OCI-LY1 (cell line): ENCODE results near the gene ANP32A.

Experiments
- H2AFZ ChIP-seq: fragments of 200-600 bp; sonication (generic), shearing (Covaris generic); 2 replicates; pipeline ENCODE4 v1.6.0; 2014; ENCODE audit warnings: antibody characterized with exemption, mild to moderate bottlenecking, low read length
- H3F3A ChIP-seq: fragments of 200-600 bp; sonication (generic), shearing (Covaris generic); 2 replicates; pipeline ENCODE4 v1.6.0; 2014; ENCODE audit warnings: mild to moderate bottlenecking, antibody characterized with exemption, low read length, moderate library complexity; ENCODE audit not compliant: insufficient read depth
- H3K27ac ChIP-seq: fragments of 200-600 bp; sonication (generic); 2 replicates; pipeline ENCODE4 v1.5.1; 2014; ENCODE audit warnings: low read length, mixed run types, mild to moderate bottlenecking, low read depth; ENCODE audit not compliant: poor library complexity, severe bottlenecking
- H3K27me3 ChIP-seq: fragments of 200-600 bp; sonication (generic); 2 replicates; pipeline ENCODE4 v1.6.0; 2014; ENCODE audit warnings: antibody characterized with exemption, mild to moderate bottlenecking, low read length, moderate library complexity; ENCODE audit not compliant: insufficient read depth
- H3K36me3 ChIP-seq: fragments of 200-600 bp; sonication (generic); 2 replicates; pipeline ENCODE4 v1.6.1; 2014; ENCODE audit warnings: mild to moderate bottlenecking, antibody characterized with exemption, low read length, moderate library complexity, mixed read lengths; ENCODE audit not compliant: insufficient read depth
- H3K4me1 ChIP-seq: fragments of 200-600 bp; sonication (generic); 2 replicates; pipeline ENCODE4 v1.5.1; 2014; ENCODE audit warnings: mild to moderate bottlenecking, low read length, moderate library complexity; ENCODE audit not compliant: insufficient read depth, severe bottlenecking
- H3K4me2 ChIP-seq: fragments of 200-600 bp; sonication (generic), shearing (Covaris generic); 2 replicates; pipeline ENCODE4 v1.6.1; 2014; ENCODE audit warnings: low read length
- H3K4me3 ChIP-seq: fragments of 200-600 bp; sonication (generic); 2 replicates; pipeline ENCODE4 v1.5.1; 2014; ENCODE audit warnings: low read length, low read depth, mild to moderate bottlenecking, mixed read lengths; ENCODE audit not compliant: poor library complexity, severe bottlenecking
- H3K79me2 ChIP-seq: fragments of 200-600 bp; shearing (Covaris generic); 2 replicates; pipeline ENCODE4 v1.6.1; 2016; ENCODE audit warnings: mixed run types, low read length, mixed read lengths; ENCODE audit not compliant: insufficient read depth
- H3K9ac ChIP-seq: fragments of 200-600 bp; sonication (generic), shearing (Covaris generic); 2 replicates; pipeline ENCODE4 v1.6.1; 2014; ENCODE audit warnings: mild to moderate bottlenecking, low read length, mixed read lengths
- H3K9me2 ChIP-seq: fragments of 200-600 bp; sonication (generic), shearing (Covaris generic); 2 replicates; pipeline ENCODE4 v1.6.1; 2014; ENCODE audit warnings: low read depth, mild to moderate bottlenecking, low read length, mixed read lengths
- H3K9me3 ChIP-seq: fragments of 200-600 bp; shearing (Covaris generic); 2 replicates; pipeline ENCODE4 v1.6.1; 2014; ENCODE audit warnings: low read length, mixed read lengths
- H4K20me1 ChIP-seq: fragments of 200-600 bp; sonication (generic), shearing (Covaris generic); 2 replicates; pipeline ENCODE4 v1.6.0; 2016; ENCODE audit warnings: mild to moderate bottlenecking, low read length; ENCODE audit not compliant: insufficient read depth
- EZH2 ChIP-seq: fragments of 200-600 bp; sonication (generic), shearing (Covaris generic); IDR thresholded peaks from 2 replicates; pipeline ENCODE4 v1.8.0; 2017; ENCODE audit warnings: borderline replicate concordance, mixed run types, mild to moderate bottlenecking, antibody characterized with exemption, low read length, moderate library complexity, mixed read lengths
- TF ChIP-seq, protein P1 (sequence below): fragments of 200-600 bp; sonication (generic), shearing (Covaris generic); IDR thresholded peaks from 2 replicates; pipeline ENCODE4 v1.5.1; 2017; ENCODE audit warnings: mild to moderate bottlenecking, antibody characterized with exemption, low read length, moderate library complexity, mixed read lengths

ANP32A gene

GRCh38 chr15:68774521-68775235 is 46.0 kb downstream of the ANP32A start:
- no peaks in the 10 kb centered on the region for H3F3A ChIP-seq
- no peak overlapping the region for H3K4me2 ChIP-seq
- H3K4me3 ChIP-seq: no peak overlapping the region
- peaks cover 22% of the 10 kb centered on the region for H3K36me3 ChIP-seq
- no peak overlapping the region for H2AFZ ChIP-seq
- H3K9me2 ChIP-seq: no peaks in the 10 kb centered on the region
- no peaks in the 10 kb centered on the region for H4K20me1 ChIP-seq
- TF ChIP-seq, protein P1, sequence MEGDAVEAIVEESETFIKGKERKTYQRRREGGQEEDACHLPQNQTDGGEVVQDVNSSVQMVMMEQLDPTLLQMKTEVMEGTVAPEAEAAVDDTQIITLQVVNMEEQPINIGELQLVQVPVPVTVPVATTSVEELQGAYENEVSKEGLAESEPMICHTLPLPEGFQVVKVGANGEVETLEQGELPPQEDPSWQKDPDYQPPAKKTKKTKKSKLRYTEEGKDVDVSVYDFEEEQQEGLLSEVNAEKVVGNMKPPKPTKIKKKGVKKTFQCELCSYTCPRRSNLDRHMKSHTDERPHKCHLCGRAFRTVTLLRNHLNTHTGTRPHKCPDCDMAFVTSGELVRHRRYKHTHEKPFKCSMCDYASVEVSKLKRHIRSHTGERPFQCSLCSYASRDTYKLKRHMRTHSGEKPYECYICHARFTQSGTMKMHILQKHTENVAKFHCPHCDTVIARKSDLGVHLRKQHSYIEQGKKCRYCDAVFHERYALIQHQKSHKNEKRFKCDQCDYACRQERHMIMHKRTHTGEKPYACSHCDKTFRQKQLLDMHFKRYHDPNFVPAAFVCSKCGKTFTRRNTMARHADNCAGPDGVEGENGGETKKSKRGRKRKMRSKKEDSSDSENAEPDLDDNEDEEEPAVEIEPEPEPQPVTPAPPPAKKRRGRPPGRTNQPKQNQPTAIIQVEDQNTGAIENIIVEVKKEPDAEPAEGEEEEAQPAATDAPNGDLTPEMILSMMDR: no peak
- no peak for TF ChIP-seq EZH2
- H3K4me1 ChIP-seq: no peaks in the 10 kb centered on the region
- no peak overlapping the region for H3K9ac ChIP-seq
- H3K9me3 ChIP-seq: no peaks in the 10 kb centered on the region
- H3K27ac ChIP-seq: no peak overlapping the region
- H3K79me2 ChIP-seq: no peaks in the 10 kb centered on the region
- H3K27me3 ChIP-seq: 0 out of 2 replicates have a peak, but pooled peaks cover 3% of the 10 kb centered on the region

- H3K9me3 ChIP-seq: no peaks in the 10 kb centered on the region
- no peaks in the 10 kb centered on the region for H3F3A ChIP-seq
- H4K20me1 ChIP-seq: no peaks in the 10 kb centered on the region
- H3K4me1 ChIP-seq: no peaks in the 10 kb centered on the region
- no peak overlapping the region for H3K9ac ChIP-seq
- H3K9me2 ChIP-seq: no peaks in the 10 kb centered on the region
- 0 out of 2 replicates have a peak, but pooled peaks cover 3% of the 10 kb centered on the region for H3K27me3 ChIP-seq
- H3K4me2 ChIP-seq: no peak overlapping the region
- H3K4me3 ChIP-seq: no peak overlapping the region
- peaks cover 17% of the 10 kb centered on the region for H3K36me3 ChIP-seq
- no peak for TF ChIP-seq EZH2
- TF ChIP-seq, protein P1: no peak
- no peak overlapping the region for H2AFZ ChIP-seq
- no peak overlapping the region for H3K27ac ChIP-seq
- no peaks in the 10 kb centered on the region for H3K79me2 ChIP-seq
Observed at GRCh38 chr15:68774120-68774519, 46.6 kb downstream of the ANP32A start.

GRCh38 chr15:68773036-68773435 is 47.7 kb downstream of the ANP32A start:
- Histone ChIP-seq H3K36me3 (peaks cover 6% of the 10 kb centered on the region), H3K4me1 (no peaks in the 10 kb centered on the region), H4K20me1 (no peaks in the 10 kb centered on the region), H3K9me3 (no peaks in the 10 kb centered on the region), H3F3A (no peaks in the 10 kb centered on the region), H3K79me2 (no peaks in the 10 kb centered on the region), H3K9ac (no peak overlapping the region), H3K4me3 (no peak overlapping the region), H3K27me3 (0 out of 2 replicates have a peak, but pooled peaks cover 3% of the 10 kb centered on the region), H3K4me2 (no peak overlapping the region), H2AFZ (no peak overlapping the region), H3K27ac (no peak overlapping the region), H3K9me2 (no peaks in the 10 kb centered on the region)
- TF ChIP-seq, protein P1: no peak
- TF ChIP-seq EZH2: no peak
